GM19099 (cell line): ENCODE data around the gene PTK7.

Source experiments
- POLR2A ChIP-seq: IDR thresholded peaks from 3 replicates; pipeline ENCODE4 v1.6.1; 2011; ENCODE audit warnings: low read depth; ENCODE audit not compliant: insufficient read length; ENCODE audit errors: extremely low read depth

PTK7 gene

GRCh38 chr6:43075670-43076463 is at the start of gene PTK7:
TSS of gene PTK7 (plus strand) at chr6:43076314. CDS start at chr6:43076489, 175 bp downstream.
- no peak for TF ChIP-seq POLR2A

GRCh38 chr6:43026365-43026764 is 49.7 kb upstream of the PTK7 start:
- no peak for TF ChIP-seq POLR2A

- TF ChIP-seq POLR2A = no peak
Observed at GRCh38 chr6:43029120-43029519, 47.0 kb upstream of the PTK7 start.

GRCh38 chr6:43032326-43032725 is 43.8 kb upstream of the PTK7 start:
- no peak for TF ChIP-seq POLR2A

- no peak for TF ChIP-seq POLR2A
Observed at GRCh38 chr6:43033496-43034189, 42.5 kb upstream of the PTK7 start.

- TF ChIP-seq POLR2A = no peak
Observed at GRCh38 chr6:43034190-43034525, 42.0 kb upstream of the PTK7 start.

GRCh38 chr6:43035495-43036194 is 40.5 kb upstream of the PTK7 start:
- TF ChIP-seq POLR2A = no peak

- TF ChIP-seq POLR2A = no peak
Observed at GRCh38 chr6:43036712-43037111, 39.4 kb upstream of the PTK7 start.

GRCh38 chr6:43037197-43037596 is 38.9 kb upstream of the PTK7 start:
- TF ChIP-seq POLR2A = no peak

GRCh38 chr6:43037706-43038105 is 38.4 kb upstream of the PTK7 start:
- TF ChIP-seq POLR2A = no peak

GRCh38 chr6:43038727-43039126 is 37.4 kb upstream of the PTK7 start:
- TF ChIP-seq POLR2A = no peak

GRCh38 chr6:43040542-43041257 is 35.4 kb upstream of the PTK7 start:
- TF ChIP-seq POLR2A = no peak

- TF ChIP-seq POLR2A = no peak
Observed at GRCh38 chr6:43043310-43043709, 32.8 kb upstream of the PTK7 start.

- TF ChIP-seq POLR2A = no peak
Observed at GRCh38 chr6:43045371-43045930, 30.7 kb upstream of the PTK7 start.

- TF ChIP-seq POLR2A = no peak
Observed at GRCh38 chr6:43047998-43048397, 28.1 kb upstream of the PTK7 start.
